ENCODE data around the gene SSX7.

The SSX7 gene

GRCh38 chrX:52594658-52595057 lies 60.0 kb downstream of the SSX7 start:
- no peak for TF ChIP-seq ZFP30 (CRISPR knock-in tag; IDR thresholded peaks at IDR 0.05)
- no peak for ATAC-seq

Data from SK-N-SH treated with all-trans-retinoic acid at 6 μM for 48 hours (cell line).